HG03039 (cell line): ENCODE data around the gene B4GALNT3.

Experiments
- ATAC-seq: cut with Tn5 transposase; IDR thresholded peaks from one replicate; pipeline ENCODE4 v1.9.1; 2021; ENCODE audit warnings: mild to moderate bottlenecking, moderate library complexity; ENCODE audit not compliant: unreplicated experiment

The B4GALNT3 gene

GRCh38 chr12:467591-467990 lies 7.9 kb downstream of the B4GALNT3 start:
- no peak for ATAC-seq

- no peak for ATAC-seq
These were observed 9.1 kb downstream of the B4GALNT3 start for GRCh38 chr12:468671-469389.

- no peak for ATAC-seq
These were observed 10.4 kb downstream of the B4GALNT3 start for GRCh38 chr12:470133-470532.

GRCh38 chr12:473198-473597 lies 13.5 kb downstream of the B4GALNT3 start:
- no peak for ATAC-seq

GRCh38 chr12:473863-474577 lies 14.3 kb downstream of the B4GALNT3 start:
- ATAC-seq, result no peak

GRCh38 chr12:475286-475685 lies 15.5 kb downstream of the B4GALNT3 start:
- ATAC-seq, result no peak

- ATAC-seq, result no peak
These were observed 19.4 kb downstream of the B4GALNT3 start for GRCh38 chr12:479161-479560.

GRCh38 chr12:480831-481816 lies 21.4 kb downstream of the B4GALNT3 start:
- no peak for ATAC-seq

- ATAC-seq, result no peak
These were observed 22.3 kb downstream of the B4GALNT3 start for GRCh38 chr12:482061-482460.

- ATAC-seq, result no peak
These were observed 24.4 kb downstream of the B4GALNT3 start for GRCh38 chr12:484096-484495.

GRCh38 chr12:490260-490659 lies 30.5 kb downstream of the B4GALNT3 start:
- ATAC-seq, result no peak

- no peak for ATAC-seq
These were observed 35.7 kb downstream of the B4GALNT3 start for GRCh38 chr12:495466-495865.

GRCh38 chr12:496736-497135 lies 37.0 kb downstream of the B4GALNT3 start:
- no peak for ATAC-seq

GRCh38 chr12:497501-498160 lies 37.9 kb downstream of the B4GALNT3 start:
- no peak for ATAC-seq

- ATAC-seq, result no peak
These were observed 40.2 kb downstream of the B4GALNT3 start for GRCh38 chr12:499837-500458.

GRCh38 chr12:501722-502447 lies 42.1 kb downstream of the B4GALNT3 start:
- no peak for ATAC-seq

GRCh38 chr12:503111-503761 lies 43.5 kb downstream of the B4GALNT3 start:
- ATAC-seq, result no peak

- ATAC-seq, result no peak
These were observed 45.5 kb downstream of the B4GALNT3 start for GRCh38 chr12:505221-505620.

GRCh38 chr12:507391-507796 lies 47.7 kb downstream of the B4GALNT3 start:
- ATAC-seq, result no peak
